HPDE6-E6E7 (cell line): ENCODE measurements around the gene TLCD2.
A peak's percentile ranks its signal among the peaks of the same experiment; 100 is the strongest.
"Not testable (repeated sequence)": the region's sequence is repeated elsewhere in the genome, so short reads cannot be mapped to it uniquely, and the experiment has no call there.

ENCODE experiments used
- DNase-seq: peaks from one replicate; pipeline ENCODE4 v3.0.0; 2011; ENCODE audit warnings: missing footprints; ENCODE audit errors: extremely low spot score

Gene TLCD2

DNA sequence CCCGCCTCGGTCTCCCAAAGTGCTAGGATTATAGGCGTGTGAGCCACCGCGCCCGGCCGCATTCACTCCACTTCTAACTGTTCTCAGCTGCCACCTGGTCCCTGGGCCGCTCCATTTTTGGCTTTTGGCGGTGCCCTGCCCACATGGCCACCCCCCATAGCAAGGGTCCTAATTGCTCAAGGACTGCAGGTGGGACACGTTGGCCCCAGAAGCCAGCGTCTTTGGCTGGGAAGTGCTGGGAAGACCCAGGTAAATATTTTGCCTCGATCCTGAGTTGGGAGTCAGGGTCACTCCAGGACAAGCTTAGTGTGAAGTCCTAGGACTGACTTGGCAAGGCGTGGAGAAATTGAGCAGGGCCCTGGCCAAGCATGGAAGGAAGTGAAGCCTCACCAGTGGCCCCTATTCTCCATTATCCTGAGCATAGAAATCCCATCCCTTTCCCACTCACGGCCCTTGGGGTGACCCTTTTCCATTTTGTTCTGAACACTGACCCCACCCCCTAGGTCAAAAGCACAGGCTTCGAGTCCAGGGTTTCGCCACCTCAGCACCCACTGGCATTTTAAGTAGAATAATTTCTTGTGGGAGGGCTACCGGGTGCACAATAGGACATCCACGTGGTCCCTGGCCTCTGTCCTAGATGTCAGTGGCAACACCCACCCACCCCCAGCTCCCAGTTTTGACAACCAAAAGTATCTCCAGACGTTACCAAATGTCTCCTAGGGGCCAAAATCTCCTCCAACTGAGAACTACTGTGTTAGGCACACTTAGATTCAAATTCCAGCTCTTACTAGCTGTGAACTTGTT is 8.4 kb upstream of the TLCD2 start:
- no peak for DNase-seq

DNA sequence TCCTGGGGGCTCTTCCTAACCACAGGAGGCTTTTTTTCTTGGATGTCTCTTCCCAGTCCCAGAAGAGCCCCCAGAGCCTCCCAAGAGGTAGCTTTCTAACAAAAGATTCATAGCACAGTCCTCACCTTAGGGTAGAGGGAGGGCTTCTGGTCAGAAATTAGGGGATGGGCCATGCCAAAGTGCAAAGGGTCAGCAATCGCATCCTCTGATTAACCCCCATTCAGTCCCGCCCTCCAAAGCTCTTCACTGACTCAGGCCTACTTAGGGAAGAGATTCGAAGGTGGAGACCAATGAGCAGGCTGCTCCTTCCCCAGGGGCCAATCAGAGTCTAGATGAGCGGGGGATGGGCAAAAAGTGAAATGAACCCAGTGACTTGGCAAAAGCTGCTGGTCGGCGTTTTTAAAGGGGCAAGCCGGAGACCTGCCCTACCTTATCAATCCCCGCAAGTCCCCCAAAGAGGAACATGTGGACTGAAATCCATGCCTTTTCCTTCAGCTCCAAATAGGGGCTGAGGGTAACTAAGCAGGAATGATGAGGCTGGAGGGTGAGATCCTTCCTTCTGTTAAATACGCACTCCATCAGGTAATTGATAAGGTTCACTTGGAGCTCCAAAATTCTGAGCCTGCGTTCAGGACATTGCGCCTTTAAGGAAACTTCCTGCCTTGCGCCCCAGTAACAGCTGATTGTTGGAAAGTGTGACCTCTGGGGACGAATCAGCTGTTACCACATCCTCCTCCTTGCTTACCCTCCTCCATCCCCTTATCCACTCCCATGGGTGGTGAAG is 6.9 kb upstream of the TLCD2 start:
- DNase-seq = peak; percentile 98

DNA sequence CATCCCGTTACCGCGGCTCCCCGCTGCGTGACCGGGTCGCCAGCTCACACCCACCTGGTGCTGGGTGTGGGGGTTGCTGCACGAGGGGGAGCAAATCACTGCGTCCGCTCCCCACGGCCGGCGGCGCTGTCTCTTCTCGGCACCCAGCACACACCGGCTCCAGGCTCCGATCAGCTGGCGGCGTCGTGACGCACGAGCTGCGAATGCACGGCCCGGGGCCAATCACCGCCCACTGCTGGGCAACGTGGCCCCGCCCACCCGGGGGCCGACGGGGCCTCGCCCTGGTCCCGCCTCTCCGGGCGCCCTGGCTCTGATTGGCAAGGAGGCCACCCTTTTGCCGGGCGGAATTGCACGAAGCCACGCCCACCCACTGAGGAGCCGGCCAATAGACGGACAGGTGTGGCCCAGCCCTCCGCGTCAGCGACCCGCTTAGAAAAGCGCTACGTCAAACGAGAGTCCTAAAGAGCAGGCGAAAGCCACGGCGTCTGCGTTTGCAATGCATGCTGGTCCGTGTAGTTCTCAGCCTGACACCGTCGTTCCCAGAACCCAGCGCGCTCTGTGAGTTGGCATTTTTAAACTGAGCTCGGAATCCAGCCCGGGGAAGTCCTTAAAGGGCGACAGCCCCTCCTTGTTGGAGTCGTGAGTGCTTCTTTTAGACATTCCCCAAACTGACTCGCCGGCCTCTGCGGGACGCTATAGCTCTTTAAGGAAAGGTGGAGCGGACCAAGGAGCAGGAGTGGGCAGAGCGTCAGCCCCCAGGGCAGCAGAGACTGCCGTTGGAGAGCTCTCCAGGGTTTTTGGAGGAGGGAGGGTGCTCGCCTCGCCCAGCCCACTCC is 6.1 kb upstream of the TLCD2 start:
- DNase-seq = peak; percentile 99

DNA sequence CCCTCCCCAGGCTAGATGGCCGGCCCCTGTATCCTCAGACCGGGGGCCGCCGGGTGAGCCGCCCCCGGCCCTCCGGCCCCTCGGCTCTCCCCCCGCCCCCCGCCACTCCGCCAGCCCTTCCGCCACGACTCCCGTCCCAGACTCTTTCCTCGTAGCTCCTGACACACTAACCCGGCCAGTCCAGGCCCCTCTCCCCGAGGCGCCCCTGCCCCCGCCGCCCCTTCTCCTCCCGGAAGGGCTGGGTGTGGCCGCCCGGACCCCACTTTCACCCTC is 5.6 kb upstream of the TLCD2 start:
- no peak for DNase-seq

DNA sequence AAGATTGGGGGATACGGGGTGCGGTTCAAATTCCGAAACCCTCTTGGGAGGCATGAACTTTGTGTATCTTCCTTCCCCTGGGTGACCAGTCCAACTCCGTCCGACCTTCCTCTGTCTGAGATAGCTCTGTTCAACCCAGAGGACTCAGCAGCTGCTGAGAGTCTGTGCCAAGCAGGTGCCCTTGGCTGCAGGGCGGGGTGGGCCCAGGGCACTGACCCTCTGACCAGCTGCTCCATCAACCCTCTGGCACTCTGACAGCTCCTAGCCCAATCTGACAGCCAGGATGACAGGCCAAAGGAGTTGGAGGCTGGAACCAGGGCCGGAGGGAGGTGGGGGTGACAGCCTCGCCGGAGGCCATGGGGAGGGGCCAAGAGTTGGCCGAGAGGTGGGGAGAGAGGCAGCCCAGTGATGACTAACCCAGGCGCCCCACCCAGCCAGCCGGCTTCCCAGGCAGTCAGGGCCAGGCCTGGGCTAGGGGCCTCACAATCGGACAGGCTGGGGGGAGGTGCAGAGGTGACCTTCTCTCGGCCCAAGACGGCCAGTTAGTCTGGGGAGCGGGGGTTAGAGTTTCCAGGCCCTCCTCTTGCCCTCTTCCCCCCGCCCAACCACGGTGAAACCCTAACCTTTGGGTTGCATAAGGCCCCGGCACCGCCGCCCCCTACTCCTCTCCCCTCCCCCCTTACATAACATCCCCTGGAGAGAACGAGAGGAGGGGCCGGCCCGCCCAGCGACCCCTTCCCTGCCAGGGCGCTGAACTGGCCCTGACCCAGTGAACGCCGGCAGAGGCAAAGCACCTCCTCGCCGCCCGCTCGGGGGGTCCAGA is 5.0 kb upstream of the TLCD2 start:
- DNase-seq = peak; percentile 86

DNA sequence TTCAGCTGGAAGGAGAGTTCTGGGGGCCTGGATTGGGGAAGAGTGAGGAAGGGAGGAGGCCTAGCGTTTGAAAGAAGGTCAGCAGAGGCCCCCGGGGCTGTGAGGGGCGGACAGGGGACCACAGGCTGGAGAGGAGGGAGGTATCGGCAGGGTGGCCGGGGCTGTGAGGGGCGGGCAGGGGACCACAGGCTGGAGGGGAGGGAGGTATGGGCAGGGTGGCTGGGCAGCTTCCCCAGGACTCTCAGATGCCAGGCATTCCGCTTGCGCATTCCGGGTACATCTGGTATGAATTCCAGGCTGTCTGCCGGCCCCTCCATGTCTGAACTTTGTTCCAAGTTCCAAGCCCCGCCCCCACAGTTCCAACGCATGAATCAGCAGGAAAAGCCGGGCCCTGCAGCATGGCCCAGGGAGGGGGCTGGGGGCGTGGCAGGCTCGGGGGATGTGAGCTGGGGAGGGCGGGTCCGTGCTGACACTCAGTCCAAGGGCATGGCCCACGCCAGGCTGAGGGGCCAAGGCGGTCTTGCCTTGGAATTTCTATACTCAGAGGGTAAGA is 4.3 kb upstream of the TLCD2 start:
- no peak for DNase-seq

DNA sequence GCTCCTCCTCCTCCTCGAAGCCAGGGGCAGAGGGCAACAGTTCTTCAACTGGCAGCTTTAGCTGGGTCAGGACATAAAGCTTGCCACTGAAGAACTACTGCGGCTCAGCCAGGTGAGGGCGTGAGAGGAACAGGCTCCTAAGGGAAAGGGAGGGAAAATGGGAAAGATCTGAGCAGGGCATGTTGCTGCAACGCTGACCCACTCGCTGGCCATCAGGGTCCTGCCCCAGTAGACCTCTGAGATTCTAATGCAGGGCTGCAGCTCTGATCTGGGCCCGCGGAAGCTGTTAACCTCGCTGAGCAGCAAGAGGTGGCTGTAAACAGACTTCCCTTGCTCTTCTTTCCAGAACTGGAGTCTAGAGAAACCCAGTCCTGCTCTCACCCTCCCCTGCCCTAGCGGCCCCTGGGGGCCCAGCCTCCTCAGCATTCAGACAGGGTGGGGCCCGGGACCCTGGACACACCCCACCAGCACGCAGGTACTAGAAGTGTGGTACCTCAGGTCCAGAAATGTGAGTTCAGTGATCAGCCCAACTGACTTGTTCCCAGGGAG is 3.8 kb upstream of the TLCD2 start:
- DNase-seq = no peak

DNA sequence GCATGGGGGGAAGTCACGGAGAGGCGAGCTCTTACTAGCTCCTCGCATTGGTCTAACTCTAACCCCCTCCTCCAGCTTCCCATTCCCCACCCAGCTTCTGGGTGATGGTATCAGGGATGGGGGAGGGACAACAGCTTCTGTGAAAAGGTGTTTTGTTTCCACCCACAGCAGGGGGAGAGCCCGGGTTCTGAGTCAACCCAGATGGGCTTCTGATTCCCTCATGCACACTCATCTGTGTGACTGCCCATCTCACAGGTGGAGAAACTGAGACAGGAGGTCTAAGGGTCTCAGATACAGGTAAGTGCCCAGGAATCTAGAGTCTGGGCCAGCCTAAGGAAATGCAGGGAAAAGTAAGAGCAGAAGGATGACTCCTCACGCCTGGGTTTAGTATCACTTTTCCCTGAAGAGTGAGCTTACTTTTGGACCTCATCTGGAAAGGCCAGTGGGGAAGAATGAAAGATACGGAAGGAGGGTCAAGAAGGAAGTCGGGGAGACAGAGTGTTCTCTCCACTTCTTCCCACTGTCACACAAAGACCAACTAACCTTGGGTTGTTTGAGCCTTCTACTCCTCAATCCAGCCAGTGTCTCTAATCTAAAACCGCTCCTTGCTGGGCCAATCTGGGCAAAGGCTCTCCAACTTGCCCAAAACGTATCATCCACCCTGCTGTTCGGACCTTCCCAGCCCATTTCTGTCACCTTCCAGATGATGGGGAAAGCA is 3.1 kb upstream of the TLCD2 start:
- no peak for DNase-seq

DNA sequence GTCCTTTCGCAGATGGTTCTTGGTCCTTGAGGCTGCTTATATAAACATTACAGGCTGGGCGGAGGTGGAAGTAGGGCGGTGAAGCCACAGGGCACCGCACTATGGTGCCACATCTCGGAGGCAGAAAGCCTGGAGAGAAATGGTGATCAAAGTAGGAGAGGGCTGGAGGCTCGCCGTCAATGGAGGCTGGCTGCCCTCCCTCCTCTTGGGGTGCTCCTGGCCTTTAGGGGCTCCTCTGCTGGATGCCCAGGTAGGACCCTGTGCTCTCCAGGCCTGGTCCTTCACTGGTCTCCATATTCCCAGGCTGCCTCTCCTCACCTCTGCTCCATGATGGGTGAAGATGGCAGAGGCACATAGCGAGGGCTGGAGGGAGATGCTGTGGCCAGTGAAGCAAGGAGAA is 2.1 kb upstream of the TLCD2 start:
- DNase-seq = no peak

DNA sequence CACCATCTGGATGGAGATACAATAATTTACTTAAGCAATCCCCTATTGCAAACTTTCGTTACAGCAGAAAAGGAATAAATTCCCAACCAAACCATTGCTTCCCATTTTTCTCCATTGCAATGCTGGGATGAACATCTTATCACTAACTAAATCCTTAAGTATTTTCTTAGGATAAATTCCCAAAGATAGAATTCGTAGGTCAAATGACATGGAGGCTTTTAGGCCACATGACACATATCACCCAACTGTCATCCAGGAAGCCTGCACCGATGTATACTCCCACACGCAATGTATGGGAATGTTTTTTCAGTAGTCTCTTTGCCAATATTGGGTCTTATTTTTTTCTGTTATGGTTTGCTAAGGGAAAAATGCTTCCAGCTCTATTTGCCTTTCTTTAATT is 1.6 kb upstream of the TLCD2 start:
- no peak for DNase-seq

DNA sequence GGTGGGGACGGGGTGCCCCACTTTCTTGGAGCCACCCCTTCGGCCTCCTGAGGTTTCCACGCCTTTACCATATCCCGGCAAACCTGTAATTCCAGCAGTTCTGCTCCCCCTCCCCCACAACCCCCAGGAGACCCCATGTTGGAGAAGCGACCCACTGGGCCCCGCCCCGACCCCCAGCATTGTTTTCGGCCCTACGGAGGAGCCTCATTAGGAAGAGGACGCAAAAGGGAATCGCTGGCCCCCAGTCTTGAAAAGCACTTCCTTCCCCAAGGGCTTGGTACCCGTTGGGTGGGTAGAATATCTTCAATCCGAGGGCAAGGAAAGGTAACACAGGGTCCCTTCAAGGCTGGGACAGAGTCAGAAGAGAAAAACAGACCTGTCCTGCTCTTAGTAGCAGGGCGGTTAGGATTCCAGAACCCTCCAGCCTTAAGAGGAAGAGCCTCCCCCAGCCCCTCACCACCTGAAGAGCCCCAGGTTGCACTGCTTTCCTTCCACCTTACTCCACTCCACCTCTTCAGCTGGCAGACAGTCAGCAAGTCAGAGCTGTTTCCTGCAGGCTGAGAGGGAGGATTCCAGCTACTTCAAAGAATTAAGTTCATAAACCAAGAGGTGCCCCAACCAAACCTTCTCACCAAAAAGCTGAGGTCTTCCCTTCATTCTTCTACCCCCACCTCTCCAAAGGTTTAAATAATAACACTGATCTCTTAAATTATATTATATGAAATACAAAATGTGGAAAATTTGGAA is 803 bp upstream of the TLCD2 start:
- no peak for DNase-seq

DNA sequence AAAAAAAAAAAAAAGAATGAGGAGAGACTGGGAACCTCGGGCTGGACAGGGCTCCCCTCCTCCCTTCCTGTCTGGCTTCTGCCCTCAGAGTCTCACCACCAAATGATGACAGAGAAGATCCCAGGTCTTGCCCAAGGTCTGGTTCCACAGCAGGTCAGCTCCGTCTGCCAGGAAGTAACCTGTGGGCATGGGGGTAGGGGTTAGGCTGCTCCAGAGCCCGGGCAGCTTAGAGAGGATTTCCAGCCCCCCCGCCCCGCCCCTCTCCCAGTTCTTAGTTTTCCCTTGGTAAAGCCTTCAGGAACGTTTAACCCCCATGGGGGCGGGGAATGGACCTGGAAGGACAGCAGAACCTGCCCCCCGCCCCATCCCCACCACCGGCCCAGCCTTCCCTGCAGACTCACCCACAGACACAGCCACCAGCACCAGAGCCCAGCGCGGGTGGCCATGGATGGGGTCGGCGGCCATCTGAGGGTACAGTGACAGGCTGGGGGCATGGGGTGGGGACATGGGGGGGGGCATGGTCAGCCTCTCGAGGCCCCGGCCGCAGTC is 700 bp downstream of the TLCD2 start:
- DNase-seq = no peak

DNA sequence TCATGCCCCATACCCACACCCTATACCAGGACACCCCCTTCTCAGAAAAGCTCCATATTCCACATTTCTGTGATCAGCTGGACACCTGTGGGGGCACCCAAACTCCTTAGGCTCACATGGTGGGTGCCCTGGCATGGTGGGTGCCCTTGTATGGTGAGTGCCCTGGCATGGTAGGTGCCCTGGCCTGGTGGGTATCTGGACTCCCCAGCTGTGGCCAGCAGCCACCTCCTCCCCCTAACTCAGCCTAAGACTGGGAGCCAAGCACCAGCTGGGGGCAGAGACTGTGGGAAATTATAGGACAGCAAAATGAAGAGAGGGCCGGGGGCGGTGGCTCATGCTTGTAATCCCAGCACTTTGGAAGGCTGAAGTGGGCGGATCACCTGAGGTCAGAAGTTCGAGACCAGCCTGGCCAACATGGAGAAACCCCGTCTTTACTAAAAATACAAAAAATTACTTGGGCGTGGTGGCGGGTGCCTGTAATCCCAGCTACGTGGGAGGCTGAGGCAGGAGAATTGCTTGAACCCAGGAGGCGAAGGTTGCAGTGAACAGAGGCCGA is 1.3 kb downstream of the TLCD2 start:
- not testable (repeated sequence) for DNase-seq

DNA sequence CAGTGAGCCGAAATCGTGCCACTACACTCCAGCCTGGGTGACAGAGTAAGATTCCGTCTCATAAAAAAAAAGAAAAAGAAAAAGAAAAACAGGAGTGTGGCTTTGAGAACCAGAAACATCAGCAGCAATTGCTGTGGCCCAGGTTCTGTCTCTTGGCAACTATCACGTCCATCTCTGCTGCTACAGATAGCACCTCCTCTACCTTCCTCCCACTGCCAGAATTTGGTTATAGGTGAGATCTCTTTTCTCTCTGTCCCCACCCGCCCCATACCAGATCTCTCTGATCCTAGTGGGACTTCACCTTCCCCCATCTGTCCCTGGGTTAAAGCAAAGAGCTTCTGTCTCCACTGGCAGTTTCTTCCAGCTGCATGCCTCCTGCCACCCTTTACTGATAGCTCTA is 3.1 kb downstream of the TLCD2 start:
- DNase-seq = no peak

DNA sequence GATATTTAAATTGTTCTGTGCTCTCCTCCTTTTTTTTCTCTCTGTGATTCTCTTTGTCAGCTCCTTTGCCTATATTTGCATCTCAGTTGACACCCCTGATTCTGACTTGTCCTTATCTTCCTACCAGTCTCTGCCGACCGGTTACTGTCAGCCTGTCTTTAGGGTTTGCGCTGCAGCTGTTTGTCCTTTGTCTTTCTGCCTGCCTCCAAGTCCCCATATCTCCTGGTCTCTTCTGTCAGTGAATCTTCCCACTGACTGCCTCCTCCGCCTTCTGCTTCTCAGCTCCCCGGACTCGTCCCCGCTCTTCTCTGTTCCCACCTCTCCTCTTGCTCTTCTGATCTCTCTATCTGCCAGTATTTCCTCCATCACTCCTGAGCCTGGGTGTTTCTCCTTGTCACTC is 5.2 kb downstream of the TLCD2 start:
- no peak for DNase-seq

DNA sequence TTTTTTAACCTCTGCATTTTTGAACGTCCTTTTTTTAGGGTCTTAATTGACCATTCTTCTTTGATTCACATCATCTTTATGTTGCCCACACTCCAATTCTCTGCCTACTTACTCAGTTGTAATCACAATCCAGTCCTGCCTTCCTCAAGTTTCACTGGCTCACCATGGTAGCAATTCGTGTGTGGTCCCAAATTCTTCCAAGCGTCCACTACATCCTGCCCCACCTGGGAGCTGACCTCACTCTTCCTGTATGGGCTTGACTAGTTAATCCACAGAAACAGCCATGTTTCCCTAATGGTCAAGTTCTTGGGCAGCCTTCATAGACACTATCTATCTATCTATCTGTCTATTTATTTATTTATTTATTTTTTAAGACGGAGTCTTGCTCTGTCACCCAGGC is 7.1 kb downstream of the TLCD2 start:
- no peak for DNase-seq

DNA sequence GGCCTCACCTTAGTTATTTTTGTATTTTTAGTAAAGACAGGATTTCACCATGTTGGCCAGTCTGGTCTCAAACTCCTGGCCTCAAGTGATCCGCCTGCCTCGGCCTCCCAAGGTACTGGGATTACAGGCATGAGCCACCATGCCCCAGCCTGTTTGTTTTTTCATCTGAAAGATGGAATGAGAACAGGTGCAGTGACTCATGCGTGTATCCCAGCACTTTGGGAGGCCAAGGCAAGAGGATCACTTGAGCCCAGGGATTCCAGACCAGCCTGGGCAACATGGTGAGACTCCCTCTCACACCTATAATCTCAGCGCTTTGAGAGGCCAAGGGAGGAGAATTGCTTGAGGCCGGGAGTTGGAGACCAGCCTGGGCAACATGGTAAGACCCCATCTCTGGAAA is 10.3 kb downstream of the TLCD2 start:
- DNase-seq = not testable (repeated sequence)

DNA sequence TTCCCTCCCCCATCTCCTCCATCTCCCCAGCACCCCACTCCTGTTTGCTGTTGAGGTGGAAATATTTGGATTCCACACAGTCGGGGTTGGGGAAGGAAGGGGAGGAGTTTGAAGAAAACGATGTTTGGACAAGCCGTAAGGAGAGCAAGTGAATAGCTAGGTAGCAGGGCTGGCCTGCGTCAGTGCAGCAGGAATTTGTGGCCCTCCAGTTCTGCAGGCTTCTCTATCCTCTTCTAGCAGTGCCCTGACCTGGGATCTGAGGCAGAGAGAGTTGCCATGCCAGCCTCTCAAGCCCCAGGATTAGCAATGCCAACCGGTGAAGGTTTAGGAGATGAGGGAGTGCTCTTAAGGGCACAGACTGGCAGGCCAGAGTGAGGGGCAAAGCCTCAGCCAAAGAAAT is 12.5 kb downstream of the TLCD2 start:
- no peak for DNase-seq

DNA sequence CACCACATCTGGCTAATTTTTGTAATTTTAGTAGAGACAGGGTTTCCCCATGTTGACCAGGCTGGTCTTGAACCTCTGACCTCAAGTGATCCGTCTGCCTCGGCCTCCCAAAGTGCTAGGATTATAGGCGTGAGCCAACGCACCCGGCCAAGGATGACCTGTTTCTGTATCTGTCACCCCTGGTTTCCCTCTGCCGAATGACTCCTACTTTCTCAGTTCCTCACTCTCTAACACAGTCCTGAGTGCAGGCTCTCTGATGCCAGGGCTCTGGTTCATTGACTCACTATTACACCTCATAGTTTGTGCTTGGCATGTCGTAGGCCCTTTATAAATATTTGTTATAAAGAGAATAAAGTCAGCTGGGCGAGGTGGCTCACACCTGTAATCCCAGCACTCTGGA is 14.8 kb downstream of the TLCD2 start:
- no peak for DNase-seq
